Measurements from ENCODE around the gene DAPP1. TPM values are rescaled to one million over a fixed set of nuclear protein-coding genes. Genes with fewer than 3 reads are reported as not detected.

The DAPP1 gene
- total and polyA plus RNA-seq, 2 donors (not counting 3 experiments of a cell fraction or from before 2014, with no cell fraction given): not detected

- TF ChIP-seq, protein P1, sequence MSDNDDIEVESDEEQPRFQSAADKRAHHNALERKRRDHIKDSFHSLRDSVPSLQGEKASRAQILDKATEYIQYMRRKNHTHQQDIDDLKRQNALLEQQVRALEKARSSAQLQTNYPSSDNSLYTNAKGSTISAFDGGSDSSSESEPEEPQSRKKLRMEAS (IDR thresholded peaks at IDR 0.05; ENCODE audit: insufficient read depth, insufficient read length): no peak
- TF ChIP-seq, protein P2, sequence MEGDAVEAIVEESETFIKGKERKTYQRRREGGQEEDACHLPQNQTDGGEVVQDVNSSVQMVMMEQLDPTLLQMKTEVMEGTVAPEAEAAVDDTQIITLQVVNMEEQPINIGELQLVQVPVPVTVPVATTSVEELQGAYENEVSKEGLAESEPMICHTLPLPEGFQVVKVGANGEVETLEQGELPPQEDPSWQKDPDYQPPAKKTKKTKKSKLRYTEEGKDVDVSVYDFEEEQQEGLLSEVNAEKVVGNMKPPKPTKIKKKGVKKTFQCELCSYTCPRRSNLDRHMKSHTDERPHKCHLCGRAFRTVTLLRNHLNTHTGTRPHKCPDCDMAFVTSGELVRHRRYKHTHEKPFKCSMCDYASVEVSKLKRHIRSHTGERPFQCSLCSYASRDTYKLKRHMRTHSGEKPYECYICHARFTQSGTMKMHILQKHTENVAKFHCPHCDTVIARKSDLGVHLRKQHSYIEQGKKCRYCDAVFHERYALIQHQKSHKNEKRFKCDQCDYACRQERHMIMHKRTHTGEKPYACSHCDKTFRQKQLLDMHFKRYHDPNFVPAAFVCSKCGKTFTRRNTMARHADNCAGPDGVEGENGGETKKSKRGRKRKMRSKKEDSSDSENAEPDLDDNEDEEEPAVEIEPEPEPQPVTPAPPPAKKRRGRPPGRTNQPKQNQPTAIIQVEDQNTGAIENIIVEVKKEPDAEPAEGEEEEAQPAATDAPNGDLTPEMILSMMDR (IDR thresholded peaks at IDR 0.05; ENCODE audit: extremely low read depth in 1 of 2, insufficient read depth in 1 of 2, low read depth in 1 of 2, low read length in 2 of 2): no peak
- no peak for TF ChIP-seq EZH2 (IDR thresholded peaks at IDR 0.05; ENCODE audit: borderline replicate concordance, low read depth, low read length, severe bottlenecking)
- TF ChIP-seq GATA2 (IDR thresholded peaks at IDR 0.05; ENCODE audit: insufficient read depth, insufficient read length, low read depth, low read length): no peak
- no peaks in the 10 kb centered on the region for H3K79me2 ChIP-seq (ENCODE audit: control insufficient read depth, insufficient read depth, low read length)
- no peaks in the 10 kb centered on the region for H4K20me1 ChIP-seq (replicated peaks; ENCODE audit: control insufficient read depth, extremely low read depth, insufficient read depth, low read length)
- no TSS peak for BruUV-seq (replicated peaks)
- H3K36me3 ChIP-seq (ENCODE audit: control insufficient read depth in 2 of 2, extremely low read depth in 1 of 2, insufficient read depth in 2 of 2, low read length in 2 of 2): no peaks in the 10 kb centered on the region
- no peaks in the 10 kb centered on the region for H3K27me3 ChIP-seq (ENCODE audit: control insufficient read depth in 2 of 2, insufficient read depth in 2 of 2, low read length in 2 of 2)
- no peak overlapping the region for H3K4me3 ChIP-seq (replicated peaks in 1 of 3; ENCODE audit: insufficient read depth in 1 of 3, low read depth in 1 of 3, low read length in 3 of 3)
- H2AFZ ChIP-seq (ENCODE audit: low read depth, low read length): no peak overlapping the region
- H3K27ac ChIP-seq (ENCODE audit: insufficient read depth, low read depth, low read length): no peak overlapping the region
- no peak for FAIRE-seq
- no peaks in the 10 kb centered on the region for H3K9me3 ChIP-seq (replicated peaks; ENCODE audit: control insufficient read depth, insufficient read depth, low read length)
- H3K9me1 ChIP-seq (replicated peaks; ENCODE audit: control insufficient read depth, extremely low read depth, insufficient read depth, low read length): no peaks in the 10 kb centered on the region
- intact Hi-C loops (cut with micrococcal nuclease): no loop called here
- no peak overlapping the region for H3K9ac ChIP-seq (replicated peaks; ENCODE audit: extremely low read depth, insufficient read depth, low read length)
- DNase-seq (ENCODE audit: low read depth, low spot score): no peak
- no peaks in the 10 kb centered on the region for H3K4me1 ChIP-seq (ENCODE audit: control insufficient read depth, extremely low read depth, insufficient read depth, low read length)
- dilution Hi-C loops (cut with MboI; ENCODE audit: extremely low pct_ligation_motif_present, low sequenced_read_pairs): no loop called here
- ChIA-PET POLR2A (no interaction called here), CTCF (interaction anchor here (1.3 kb wide), 1 partner anchor 14 kb away, joined by 4 read pairs; no protein-coding TSS in a partner anchor)
- H3K4me2 ChIP-seq (ENCODE audit: insufficient read depth, low read length): no peak overlapping the region
These were observed 9.4 kb downstream of the DAPP1 start for GRCh38 chr4:99826016-99826415.

GRCh38 chr4:99827454-99827853 lies 10.8 kb downstream of the DAPP1 start:
- ChIA-PET CTCF (interaction anchor here (1.0 to 2.0 kb wide), 4 partner anchors 16 to 20 kb away, joined by 3 to 5 read pairs (median 4); no protein-coding TSS in a partner anchor), POLR2A (no interaction called here)
- no peak overlapping the region for H3K9ac ChIP-seq (replicated peaks; ENCODE audit: extremely low read depth, insufficient read depth, low read length)
- dilution Hi-C loops (cut with MboI; ENCODE audit: extremely low pct_ligation_motif_present, low sequenced_read_pairs): no loop called here
- FAIRE-seq (no peak), DNase-seq (ENCODE audit: low read depth, low spot score) (no peak)
- no peak overlapping the region for H3K4me2 ChIP-seq (ENCODE audit: insufficient read depth, low read length)
- H3K4me1 ChIP-seq (ENCODE audit: control insufficient read depth, extremely low read depth, insufficient read depth, low read length): no peaks in the 10 kb centered on the region
- no peaks in the 10 kb centered on the region for H4K20me1 ChIP-seq (replicated peaks; ENCODE audit: control insufficient read depth, extremely low read depth, insufficient read depth, low read length)
- H3K36me3 ChIP-seq (ENCODE audit: control insufficient read depth in 2 of 2, extremely low read depth in 1 of 2, insufficient read depth in 2 of 2, low read length in 2 of 2): no peaks in the 10 kb centered on the region
- BruUV-seq (replicated peaks): no TSS peak
- no peaks in the 10 kb centered on the region for H3K9me1 ChIP-seq (replicated peaks; ENCODE audit: control insufficient read depth, extremely low read depth, insufficient read depth, low read length)
- H3K79me2 ChIP-seq (ENCODE audit: control insufficient read depth, insufficient read depth, low read length): no peaks in the 10 kb centered on the region
- H3K27me3 ChIP-seq (ENCODE audit: control insufficient read depth in 2 of 2, insufficient read depth in 2 of 2, low read length in 2 of 2): no peaks in the 10 kb centered on the region
- no peaks in the 10 kb centered on the region for H3K9me3 ChIP-seq (replicated peaks; ENCODE audit: control insufficient read depth, insufficient read depth, low read length)
- H3K4me3 ChIP-seq (replicated peaks in 1 of 3; ENCODE audit: insufficient read depth in 1 of 3, low read depth in 1 of 3, low read length in 3 of 3): no peak overlapping the region
- TF ChIP-seq POLR2AphosphoS5 (IDR thresholded peaks at IDR 0.05; ENCODE audit: insufficient read depth, low read depth, low read length): no peak
- TF ChIP-seq MYC (IDR thresholded peaks at IDR 0.05; ENCODE audit: low read depth, low read length): no peak
- TF ChIP-seq JUN (IDR thresholded peaks at IDR 0.05; ENCODE audit: borderline replicate concordance, insufficient read depth, insufficient read length, low read depth): no peak
- no peak for TF ChIP-seq EZH2 (IDR thresholded peaks at IDR 0.05; ENCODE audit: borderline replicate concordance, low read depth, low read length, severe bottlenecking)
- TF ChIP-seq GATA2 (IDR thresholded peaks at IDR 0.05; ENCODE audit: insufficient read depth, insufficient read length, low read depth, low read length): no peak
- TF ChIP-seq, protein P1 (IDR thresholded peaks at IDR 0.05; ENCODE audit: insufficient read depth, insufficient read length): no peak
- no peak for TF ChIP-seq POLR2A (IDR thresholded peaks at IDR 0.05; ENCODE audit: low read depth, low read length)
- H2AFZ ChIP-seq (ENCODE audit: low read depth, low read length): no peak overlapping the region
- no peak overlapping the region for H3K27ac ChIP-seq (ENCODE audit: insufficient read depth, low read depth, low read length)
- intact Hi-C loops (cut with micrococcal nuclease): no loop called here
